ENCODE results near the gene TMEM86B.
"Not testable (repeated sequence)": the region's sequence is repeated elsewhere in the genome, so short reads cannot be mapped to it uniquely, and the experiment has no call there.

TMEM86B gene

DNA sequence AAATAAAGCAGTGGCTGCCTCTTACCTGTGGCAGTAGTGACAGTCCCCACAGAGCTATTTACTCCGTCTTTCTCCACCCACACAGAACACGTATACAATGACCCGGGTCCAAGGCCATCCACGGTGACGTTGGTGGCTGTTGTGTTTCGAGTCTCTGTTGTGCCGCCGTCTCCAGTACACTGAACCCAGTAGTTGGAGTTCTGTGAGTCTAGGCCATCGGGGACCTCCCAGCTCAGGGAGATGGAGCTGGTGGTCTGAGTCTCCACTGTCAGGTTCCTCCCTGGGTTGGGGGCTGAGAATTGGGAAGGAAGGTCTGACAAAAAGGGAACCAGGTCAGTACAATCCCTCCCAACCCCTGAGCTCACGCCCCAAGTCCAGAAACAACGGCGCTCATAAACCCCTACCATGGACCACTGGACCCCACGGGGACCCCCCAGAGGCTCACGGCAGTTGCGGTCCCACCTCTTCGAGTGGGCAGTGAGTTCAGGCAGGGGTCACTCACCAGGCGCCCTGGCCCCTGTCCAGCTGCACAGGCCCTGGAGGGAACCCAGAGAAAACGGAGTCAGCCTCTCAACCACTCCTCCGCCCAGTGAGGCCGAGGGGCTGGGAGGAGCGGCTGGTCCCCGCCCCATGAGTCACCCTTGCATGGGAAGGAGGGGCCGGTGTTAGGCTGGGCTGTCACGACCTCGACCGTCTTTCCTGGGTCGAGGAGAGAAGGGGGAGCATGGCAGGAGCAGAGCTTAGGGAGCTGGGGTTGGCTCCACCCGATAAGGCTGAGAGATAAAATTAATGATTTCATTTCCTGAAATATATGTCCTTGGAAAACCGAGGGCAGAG, 21.7 kb downstream of the TMEM86B start:
- TF ChIP-seq Cebpa-rat (IDR thresholded peaks at IDR 0.05): no peak
- H3K9ac ChIP-seq: no peak overlapping the region
- H3K9me3 ChIP-seq: no peaks in the 10 kb centered on the region
- H4K20me1 ChIP-seq: no peaks in the 10 kb centered on the region
- no peaks in the 10 kb centered on the region for H3K27me3 ChIP-seq
- H3K36me3 ChIP-seq: no peaks in the 10 kb centered on the region
- H3K27ac ChIP-seq: no peak overlapping the region
- peak overlapping the region; percentile 53 for H3K4me2 ChIP-seq
- H3K4me3 ChIP-seq: no peak overlapping the region
- H3K4me1 ChIP-seq: peaks cover 14% of the 10 kb centered on the region

DNA sequence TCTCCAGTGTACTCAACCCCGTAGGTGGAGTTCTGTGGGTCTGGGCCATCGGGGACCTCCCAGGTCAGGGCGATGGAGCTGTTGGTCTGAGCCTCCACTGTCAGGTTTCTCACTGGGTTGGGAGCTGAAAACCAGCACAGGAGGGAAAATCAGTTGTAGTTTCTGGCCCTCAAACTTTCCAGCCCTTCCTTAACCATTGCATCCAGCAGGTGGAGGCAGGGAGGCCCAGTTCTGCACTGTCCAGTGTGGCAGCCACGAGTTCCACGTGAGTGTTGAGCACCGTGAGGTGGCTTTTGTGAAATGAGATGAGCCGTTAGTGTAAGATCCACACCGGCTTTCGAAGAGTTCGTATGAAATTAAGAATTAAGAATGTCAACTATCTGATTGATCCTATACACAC, 26.4 kb downstream of the TMEM86B start:
- H4K20me1 ChIP-seq, H3K9ac ChIP-seq, H3K36me3 ChIP-seq, H3K4me3 ChIP-seq, H3K9me3 ChIP-seq, H3K27ac ChIP-seq, H3K4me2 ChIP-seq, H3K27me3 ChIP-seq: not testable (repeated sequence)
- H3K4me1 ChIP-seq: peaks cover 13% of the 10 kb centered on the region

DNA sequence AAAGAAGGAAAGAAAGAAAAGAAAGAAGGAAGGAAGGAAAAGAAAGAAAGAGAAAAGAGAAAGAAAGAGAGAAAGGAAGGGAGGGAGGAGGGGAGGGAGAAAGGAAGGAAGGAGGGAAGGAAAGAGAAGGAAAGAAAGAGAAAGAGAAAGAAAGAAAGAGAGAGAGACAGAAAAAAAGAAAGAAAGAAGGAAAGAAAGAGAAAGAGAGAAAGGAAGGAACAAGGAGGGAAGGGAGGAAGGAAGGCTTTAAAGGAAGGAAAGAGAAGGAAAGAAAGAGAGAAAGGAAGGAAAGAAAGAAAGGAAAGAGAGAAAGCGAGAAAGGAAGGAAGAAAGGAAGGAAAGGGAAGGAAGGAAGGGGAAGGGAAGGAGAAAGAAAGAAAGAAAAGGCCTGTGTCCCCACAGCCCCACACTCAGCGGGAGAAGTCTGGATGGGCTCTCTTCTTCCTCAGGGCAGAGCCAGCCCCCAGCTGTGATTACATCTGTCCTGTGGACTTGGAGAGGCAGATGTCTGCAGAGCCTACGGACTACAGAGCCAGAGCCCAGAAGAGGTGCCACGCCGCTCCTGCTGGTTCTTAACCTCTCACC, 28.9 kb downstream of the TMEM86B start:
- H3K27me3 ChIP-seq: no peaks in the 10 kb centered on the region
- H3K4me2 ChIP-seq: no peak overlapping the region
- H3K27ac ChIP-seq: no peak overlapping the region
- no peaks in the 10 kb centered on the region for H3K36me3 ChIP-seq
- H3K9ac ChIP-seq: no peak overlapping the region
- no peaks in the 10 kb centered on the region for H4K20me1 ChIP-seq
- H3K9me3 ChIP-seq: no peaks in the 10 kb centered on the region
- H3K4me3 ChIP-seq: no peak overlapping the region
- no peak for TF ChIP-seq Cebpa-rat (IDR thresholded peaks at IDR 0.05)
- peaks cover 8% of the 10 kb centered on the region; the same call in 1 of the 2 replicates for H3K4me1 ChIP-seq

DNA sequence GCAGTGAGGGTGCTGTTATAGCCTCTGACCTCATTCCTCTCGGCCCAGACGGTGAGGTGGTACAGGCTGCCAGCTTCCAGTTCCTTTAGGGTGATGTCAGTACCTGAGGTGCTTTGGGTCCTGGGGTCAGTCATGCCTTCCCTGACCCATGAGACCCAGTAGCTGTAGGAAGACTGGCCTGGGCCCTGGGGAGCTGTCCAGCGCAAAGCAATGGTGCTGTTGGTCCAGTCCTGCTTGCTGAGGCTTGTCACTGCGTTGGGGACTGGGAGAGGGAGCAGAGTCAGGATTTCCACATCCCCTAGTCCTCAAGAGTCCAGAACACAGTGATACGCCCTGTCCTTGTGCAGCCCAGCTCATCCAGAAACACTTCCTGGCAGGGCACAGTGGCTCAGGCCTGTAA, 29.9 kb downstream of the TMEM86B start:
- no peaks in the 10 kb centered on the region for H3K9me3 ChIP-seq
- no peaks in the 10 kb centered on the region for H4K20me1 ChIP-seq
- H3K4me3 ChIP-seq: no peak overlapping the region
- H3K27me3 ChIP-seq: no peaks in the 10 kb centered on the region
- no peak for TF ChIP-seq Cebpa-rat (IDR thresholded peaks at IDR 0.05)
- no peak overlapping the region for H3K27ac ChIP-seq
- H3K4me2 ChIP-seq: no peak overlapping the region
- no peak overlapping the region for H3K9ac ChIP-seq
- H3K4me1 ChIP-seq: peaks cover 7% of the 10 kb centered on the region; the same call in 1 of the 2 replicates
- H3K36me3 ChIP-seq: no peaks in the 10 kb centered on the region

DNA sequence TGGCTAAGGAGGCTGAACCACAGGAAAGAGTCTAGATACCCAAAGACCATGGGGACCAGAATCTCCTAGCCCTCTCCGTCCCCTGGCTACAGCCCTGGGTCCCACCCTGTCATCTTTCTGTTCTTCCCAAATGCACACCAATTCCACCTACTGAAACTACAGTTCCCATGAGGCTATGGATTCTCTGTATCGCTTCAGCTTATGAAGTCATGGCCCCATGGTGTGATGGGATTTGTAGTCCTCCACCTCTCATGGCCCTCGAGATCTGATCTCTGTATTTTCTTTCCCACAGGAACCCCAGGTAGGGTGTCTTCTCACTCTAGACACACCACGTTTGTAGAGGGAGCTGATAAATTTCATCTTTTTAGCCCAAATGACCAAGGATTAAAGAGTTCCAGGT, 31.0 kb downstream of the TMEM86B start:
- Histone ChIP-seq H3K4me3 (no peak overlapping the region), H3K4me1 (no peaks in the 10 kb centered on the region), H3K9ac (no peak overlapping the region), H3K27me3 (no peaks in the 10 kb centered on the region), H3K36me3 (no peaks in the 10 kb centered on the region), H4K20me1 (no peaks in the 10 kb centered on the region), H3K27ac (no peak overlapping the region), H3K9me3 (no peaks in the 10 kb centered on the region), H3K4me2 (no peak overlapping the region)
- no peak for TF ChIP-seq Cebpa-rat (IDR thresholded peaks at IDR 0.05)

DNA sequence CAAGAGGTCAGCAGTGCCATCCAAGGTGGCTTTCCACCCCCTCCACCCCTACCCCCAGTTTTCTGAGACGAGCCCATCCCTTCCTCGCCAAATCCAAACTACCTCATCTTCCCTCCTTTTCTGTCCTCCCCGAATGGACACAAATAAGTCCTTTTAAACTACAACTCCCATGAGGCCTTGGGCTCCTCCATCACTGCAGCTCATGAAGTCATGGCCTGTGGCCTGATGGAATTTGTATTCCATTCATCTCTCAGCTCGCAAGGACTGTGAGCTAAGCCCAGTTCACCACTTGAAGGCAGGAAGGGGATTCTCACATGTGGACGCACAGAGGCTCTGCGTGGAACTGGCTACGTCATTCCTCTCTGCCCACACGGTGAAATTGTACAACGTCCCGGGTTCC, 31.8 kb downstream of the TMEM86B start:
- no peak overlapping the region for H3K9ac ChIP-seq
- no peaks in the 10 kb centered on the region for H3K27me3 ChIP-seq
- TF ChIP-seq Cebpa-rat (IDR thresholded peaks at IDR 0.05): no peak
- H3K4me1 ChIP-seq: no peaks in the 10 kb centered on the region
- H3K9me3 ChIP-seq: no peaks in the 10 kb centered on the region
- no peak overlapping the region for H3K4me3 ChIP-seq
- H3K4me2 ChIP-seq: no peak overlapping the region
- no peak overlapping the region for H3K27ac ChIP-seq
- no peaks in the 10 kb centered on the region for H3K36me3 ChIP-seq
- H4K20me1 ChIP-seq: no peaks in the 10 kb centered on the region

DNA sequence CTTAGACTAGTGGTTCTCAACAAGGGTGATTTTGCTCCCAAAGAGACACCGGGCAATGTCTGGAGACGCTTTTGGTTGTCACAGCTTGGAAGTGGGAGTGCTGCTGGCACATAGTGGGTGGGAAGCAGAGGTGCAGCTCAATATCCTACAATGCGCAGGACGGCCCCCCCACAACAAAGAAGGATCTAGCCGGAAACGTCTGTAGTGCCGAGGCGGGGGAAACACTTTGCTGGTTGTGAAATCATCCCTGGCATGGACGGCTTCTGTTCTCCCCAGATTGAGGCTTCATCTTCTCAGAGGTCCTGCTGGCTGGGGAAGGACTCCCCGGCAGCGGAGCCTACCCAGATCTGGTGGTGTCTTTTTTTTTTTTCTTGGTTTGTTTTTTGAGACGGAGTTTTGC, 35.1 kb downstream of the TMEM86B start:
- Histone ChIP-seq H3K27ac (no peak overlapping the region), H3K4me1 (peaks cover 6% of the 10 kb centered on the region), H3K36me3 (no peaks in the 10 kb centered on the region), H3K27me3 (no peaks in the 10 kb centered on the region), H3K4me3 (no peak overlapping the region), H3K4me2 (no peak overlapping the region), H4K20me1 (no peaks in the 10 kb centered on the region), H3K9me3 (no peaks in the 10 kb centered on the region), H3K9ac (no peak overlapping the region)
- no peak for TF ChIP-seq Cebpa-rat (IDR thresholded peaks at IDR 0.05)

DNA sequence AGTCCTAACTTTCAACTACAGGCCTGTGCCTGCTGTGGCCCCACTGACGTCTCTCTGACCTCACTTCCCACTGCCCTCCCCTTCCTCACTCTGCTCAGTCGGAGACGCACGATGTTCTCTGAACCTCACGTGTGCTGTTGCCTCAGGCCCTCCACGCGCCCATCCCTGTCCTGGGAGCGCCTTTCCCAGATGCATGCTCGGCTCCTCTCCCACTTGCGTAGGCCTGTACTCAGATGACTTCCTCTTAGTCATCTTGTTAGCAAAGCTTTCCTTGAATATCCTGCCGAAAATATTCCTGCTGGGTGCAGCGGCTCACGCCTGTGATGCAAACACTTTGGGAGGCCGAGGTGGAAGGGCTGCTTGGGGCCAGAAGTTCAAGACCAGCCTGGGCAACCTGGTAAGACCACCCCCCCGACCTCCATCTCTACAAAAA, 39.1 kb downstream of the TMEM86B start:
- Histone ChIP-seq H3K4me3 (no peak overlapping the region), H3K27me3 (no peaks in the 10 kb centered on the region), H4K20me1 (no peaks in the 10 kb centered on the region), H3K36me3 (no peaks in the 10 kb centered on the region), H3K27ac (no peak overlapping the region), H3K9me3 (no peaks in the 10 kb centered on the region), H3K9ac (no peak overlapping the region), H3K4me1 (peaks cover 17% of the 10 kb centered on the region), H3K4me2 (no peak overlapping the region)
- no peak for TF ChIP-seq Cebpa-rat (IDR thresholded peaks at IDR 0.05)

DNA sequence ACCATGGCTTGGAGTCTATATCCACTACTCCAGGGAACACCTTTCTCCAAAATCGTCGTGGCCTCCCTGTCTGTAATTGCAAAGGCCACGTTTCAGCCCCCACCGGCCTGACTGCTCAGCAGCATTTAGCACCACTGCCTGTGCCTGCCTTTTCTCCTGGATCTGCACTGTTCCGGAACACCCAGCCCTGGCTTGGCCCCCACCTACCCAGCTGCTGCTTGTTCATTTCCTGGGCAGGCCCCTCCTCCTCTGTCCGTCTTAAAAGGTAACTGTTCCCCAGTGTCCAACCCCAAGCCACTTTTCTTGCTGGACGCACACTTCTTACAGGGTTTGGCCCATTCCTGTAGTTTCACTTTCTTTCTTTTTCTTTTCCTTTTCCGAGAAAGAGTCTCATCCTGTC, 39.9 kb downstream of the TMEM86B start:
- no peak overlapping the region for H3K4me3 ChIP-seq
- no peaks in the 10 kb centered on the region for H3K9me3 ChIP-seq
- no peaks in the 10 kb centered on the region for H3K36me3 ChIP-seq
- peaks cover 17% of the 10 kb centered on the region for H3K4me1 ChIP-seq
- no peak for TF ChIP-seq Cebpa-rat (IDR thresholded peaks at IDR 0.05)
- H3K27me3 ChIP-seq: no peaks in the 10 kb centered on the region
- H3K4me2 ChIP-seq: peak overlapping the region; percentile 74
- peak overlapping the region; percentile 43; the same call in 1 of the 2 replicates for H3K27ac ChIP-seq
- no peaks in the 10 kb centered on the region for H4K20me1 ChIP-seq
- peak overlapping the region; percentile 54; the same call in 1 of the 2 replicates for H3K9ac ChIP-seq

DNA sequence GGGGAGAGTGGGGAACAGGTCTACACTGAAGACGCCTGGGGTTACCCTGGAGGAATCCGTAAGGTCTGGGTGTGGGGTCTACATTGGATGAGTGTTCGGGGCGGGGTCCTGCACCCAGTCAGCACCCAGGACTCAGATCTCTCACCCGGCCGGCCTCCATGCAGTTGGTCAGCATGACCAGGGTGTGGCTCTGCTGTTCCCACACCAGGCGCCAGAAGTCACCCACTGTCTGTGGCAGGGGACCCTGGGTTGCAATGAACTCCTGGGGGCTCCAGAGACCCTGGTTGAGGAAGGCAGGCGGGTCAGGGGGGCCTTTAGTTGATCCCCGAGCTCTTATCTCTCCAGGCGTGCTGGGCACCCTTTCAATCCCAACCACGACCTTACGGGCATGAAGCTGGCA, 42.5 kb downstream of the TMEM86B start:
- Histone ChIP-seq H3K9ac (no peak overlapping the region), H3K4me2 (no peak overlapping the region), H3K4me3 (no peak overlapping the region), H3K4me1 (peaks cover 17% of the 10 kb centered on the region), H3K36me3 (no peaks in the 10 kb centered on the region), H4K20me1 (peaks cover 6% of the 10 kb centered on the region; the same call in 1 of the 2 replicates), H3K9me3 (no peaks in the 10 kb centered on the region), H3K27ac (no peak overlapping the region), H3K27me3 (peaks cover 17% of the 10 kb centered on the region; the same call in 1 of the 2 replicates)
- TF ChIP-seq Cebpa-rat (IDR thresholded peaks at IDR 0.05): no peak

Measured in BLaER1 (cell line).